Measurements from ENCODE around the gene CORO2B.
A peak's percentile ranks its signal among the peaks of the same experiment; 100 is the strongest.

The CORO2B gene

GRCh38 chr15:68548364-68548763, 30.4 kb upstream of the CORO2B start:
- in situ Hi-C loops (cut with MboI; ENCODE audit: low sequenced_read_pairs, unreplicated experiment): loop anchor here (25.0 kb wide), 1 partner anchor 236 kb away; no protein-coding TSS in a partner anchor
- no peak for TF ChIP-seq CTCF (IDR thresholded peaks at IDR 0.05; ENCODE audit: borderline replicate concordance, control extremely low read depth, extremely low read depth, insufficient read depth, missing control alignments)
- DNase-seq (ENCODE audit: low spot score): no peak

DNA sequence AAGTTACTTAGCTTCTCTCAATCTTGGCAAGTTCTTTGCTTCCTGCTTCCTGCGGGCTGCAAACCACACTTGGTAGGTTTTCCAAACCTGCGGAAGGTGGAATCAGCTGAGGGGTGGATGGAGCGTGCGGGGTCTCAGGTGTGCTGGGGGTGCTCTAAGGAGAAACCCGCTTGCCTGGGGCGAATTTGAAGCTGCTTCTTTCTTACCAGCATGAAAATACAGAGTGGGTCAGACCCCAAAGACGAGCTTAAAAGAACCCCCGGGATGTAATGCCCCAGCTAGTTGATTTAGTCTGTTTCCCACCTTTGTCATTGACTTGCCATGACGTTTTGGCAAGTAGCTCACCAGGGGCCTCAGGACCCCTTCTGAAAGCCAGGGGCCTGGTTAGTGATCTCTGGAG, 28.8 kb upstream of the CORO2B start:
- no peak for TF ChIP-seq CTCF (IDR thresholded peaks at IDR 0.05; ENCODE audit: borderline replicate concordance, control extremely low read depth, extremely low read depth, insufficient read depth, missing control alignments)
- in situ Hi-C loops (cut with MboI; ENCODE audit: low sequenced_read_pairs, unreplicated experiment): loop anchor here (10.0 kb wide), 2 partner anchors 125 to 325 kb away; no protein-coding TSS in a partner anchor
- no peak for DNase-seq (ENCODE audit: low spot score)

- in situ Hi-C loops (cut with MboI; ENCODE audit: low sequenced_read_pairs, unreplicated experiment): loop anchor here (10.0 kb wide), 2 partner anchors 124 to 324 kb away; no protein-coding TSS in a partner anchor
- peak; percentile 84 for TF ChIP-seq CTCF (IDR thresholded peaks at IDR 0.05; ENCODE audit: borderline replicate concordance, control extremely low read depth, extremely low read depth, insufficient read depth, missing control alignments)
- DNase-seq (ENCODE audit: low spot score): peak; percentile 79
Measured at GRCh38 chr15:68550498-68551295, 28.1 kb upstream of the CORO2B start.

GRCh38 chr15:68551296-68551635, 27.5 kb upstream of the CORO2B start:
- DNase-seq (ENCODE audit: low spot score): no peak
- TF ChIP-seq CTCF (IDR thresholded peaks at IDR 0.05; ENCODE audit: borderline replicate concordance, control extremely low read depth, extremely low read depth, insufficient read depth, missing control alignments): no peak
- in situ Hi-C loops (cut with MboI; ENCODE audit: low sequenced_read_pairs, unreplicated experiment): loop anchor here (10.0 kb wide), 2 partner anchors 124 to 324 kb away; no protein-coding TSS in a partner anchor

DNA sequence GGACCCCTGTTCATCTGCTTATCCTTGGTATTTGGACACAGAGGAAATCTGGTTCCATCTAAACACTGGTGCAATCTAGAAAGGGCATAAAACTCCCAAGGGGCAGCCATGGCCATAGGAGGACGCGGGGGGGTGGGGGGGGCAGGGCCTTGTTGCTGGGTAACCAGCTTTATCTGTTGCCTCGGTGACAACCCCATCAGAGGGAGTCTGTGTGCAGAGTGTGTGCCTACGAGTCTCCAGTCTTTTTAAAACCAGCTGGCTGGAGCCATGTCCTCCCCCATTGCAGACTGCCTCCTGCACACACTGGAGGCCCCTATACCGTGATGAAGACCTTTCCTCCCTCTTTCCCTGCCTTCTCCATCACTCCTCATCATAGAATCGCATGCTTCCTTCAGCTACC, 26.4 kb upstream of the CORO2B start:
- in situ Hi-C loops (cut with MboI; ENCODE audit: low sequenced_read_pairs, unreplicated experiment): loop anchor here (10.0 kb wide), 2 partner anchors 122 to 322 kb away; no protein-coding TSS in a partner anchor
- TF ChIP-seq CTCF (IDR thresholded peaks at IDR 0.05; ENCODE audit: borderline replicate concordance, control extremely low read depth, extremely low read depth, insufficient read depth, missing control alignments): no peak
- DNase-seq (ENCODE audit: low spot score): no peak

- in situ Hi-C loops (cut with MboI; ENCODE audit: low sequenced_read_pairs, unreplicated experiment): loop anchor here (10.0 kb wide), 2 partner anchors 122 to 322 kb away; no protein-coding TSS in a partner anchor
- no peak for DNase-seq (ENCODE audit: low spot score)
Measured at GRCh38 chr15:68552773-68553172, 26.0 kb upstream of the CORO2B start.

More at GRCh38 chr15:68552773-68553172, 26.0 kb upstream of the CORO2B start:
- TF ChIP-seq CTCF (IDR thresholded peaks at IDR 0.05; ENCODE audit: borderline replicate concordance, control extremely low read depth, extremely low read depth, insufficient read depth, missing control alignments): no peak
